Measurements from ENCODE around the gene RBMS1. TPM values are rescaled to one million over a fixed set of nuclear protein-coding genes. Genes with fewer than 3 reads are reported as not detected.

The RBMS1 gene
- total RNA-seq, 1 donor from 2014 or later: 58.2 TPM

- intact Hi-C loops (cut with DNase I): loop anchor here (5.0 kb wide), 1 partner anchor 156 kb away; no protein-coding TSS in a partner anchor
- ATAC-seq (no peak), DNase-seq (ENCODE audit: missing footprints) (no peak)
Measured at GRCh38 chr2:160268151-160268781, 225.3 kb downstream of the RBMS1 start.

- DNase-seq (ENCODE audit: missing footprints) (no peak), ATAC-seq (no peak)
- intact Hi-C loops (cut with DNase I): loop anchor here (5.0 kb wide), 1 partner anchor 155 kb away; no protein-coding TSS in a partner anchor
Measured at GRCh38 chr2:160267692-160268091, 225.9 kb downstream of the RBMS1 start.

- DNase-seq (ENCODE audit: missing footprints) (no peak), ATAC-seq (no peak)
- intact Hi-C loops (cut with DNase I): loop anchor here (5.0 kb wide), 1 partner anchor 155 kb away; no protein-coding TSS in a partner anchor
Measured at GRCh38 chr2:160267022-160267421, 226.6 kb downstream of the RBMS1 start.

- intact Hi-C loops (cut with DNase I): loop anchor here (5.0 kb wide), 1 partner anchor 154 kb away; no protein-coding TSS in a partner anchor
- DNase-seq (ENCODE audit: missing footprints): no peak
- no peak for ATAC-seq
Measured at GRCh38 chr2:160266037-160266551, 227.5 kb downstream of the RBMS1 start.

- intact Hi-C loops (cut with DNase I): no loop called here
- DNase-seq (ENCODE audit: missing footprints) (no peak), ATAC-seq (no peak)
Measured at GRCh38 chr2:160264308-160264707, 229.3 kb downstream of the RBMS1 start.

- DNase-seq (ENCODE audit: missing footprints): no peak
- intact Hi-C loops (cut with DNase I): no loop called here
- no peak for ATAC-seq
Measured at GRCh38 chr2:160261732-160262131, 231.9 kb downstream of the RBMS1 start.

- DNase-seq (ENCODE audit: missing footprints): no peak
Measured at GRCh38 chr2:160258492-160258805, 235.2 kb downstream of the RBMS1 start.

GRCh38 chr2:160257743-160258491 lies 235.7 kb downstream of the RBMS1 start:
- no peak for ATAC-seq
- no peak for DNase-seq (ENCODE audit: missing footprints)
- intact Hi-C loops (cut with DNase I): no loop called here

More at GRCh38 chr2:160258492-160258805, 235.2 kb downstream of the RBMS1 start:
- intact Hi-C loops (cut with DNase I): no loop called here
- no peak for ATAC-seq

- intact Hi-C loops (cut with DNase I): no loop called here
- ATAC-seq (no peak), DNase-seq (ENCODE audit: missing footprints) (no peak)
Measured at GRCh38 chr2:160257041-160257742, 236.4 kb downstream of the RBMS1 start.

GRCh38 chr2:160256507-160256906 lies 237.1 kb downstream of the RBMS1 start:
- ATAC-seq (no peak), DNase-seq (ENCODE audit: missing footprints) (no peak)
- intact Hi-C loops (cut with DNase I): no loop called here

- no peak for DNase-seq (ENCODE audit: missing footprints)
- no peak for ATAC-seq
- intact Hi-C loops (cut with DNase I): no loop called here
Measured at GRCh38 chr2:160255408-160255807, 238.2 kb downstream of the RBMS1 start.

GRCh38 chr2:160254189-160254762 lies 239.3 kb downstream of the RBMS1 start:
- no peak for DNase-seq (ENCODE audit: missing footprints)
- no peak for ATAC-seq
- intact Hi-C loops (cut with DNase I): no loop called here

- no peak for DNase-seq (ENCODE audit: missing footprints)
- ATAC-seq: peak; percentile 54
- intact Hi-C loops (cut with DNase I): no loop called here
Measured at GRCh38 chr2:160253440-160254188, 240.0 kb downstream of the RBMS1 start.

- intact Hi-C loops (cut with DNase I): loop anchor here (1.0 kb wide), 1 partner anchor 17 kb away; no protein-coding TSS in a partner anchor
- DNase-seq (ENCODE audit: missing footprints) (no peak), ATAC-seq (no peak)
Measured at GRCh38 chr2:160252900-160253299, 240.7 kb downstream of the RBMS1 start.

- intact Hi-C loops (cut with DNase I): loop anchor here (1.0 kb wide), 1 partner anchor 18 kb away; no protein-coding TSS in a partner anchor
- no peak for DNase-seq (ENCODE audit: missing footprints)
- ATAC-seq: peak; percentile 48
Measured at GRCh38 chr2:160252278-160252887, 241.2 kb downstream of the RBMS1 start.

- intact Hi-C loops (cut with DNase I): no loop called here
- DNase-seq (ENCODE audit: missing footprints) (no peak), ATAC-seq (peak; percentile 94)
Measured at GRCh38 chr2:160251569-160251968, 242.0 kb downstream of the RBMS1 start.

GRCh38 chr2:160249876-160250275 lies 243.7 kb downstream of the RBMS1 start:
- ATAC-seq: no peak
- intact Hi-C loops (cut with DNase I): no loop called here
- DNase-seq (ENCODE audit: missing footprints): no peak

Data from Right ventricle myocardium inferior (tissue), 1 donor.